Upper lobe of left lung (tissue), 4 donors: Measurements from ENCODE around the gene ZNF735.

Experiments used
- EP300 ChIP-seq, 4 donors: sonication (generic); formaldehyde crosslinking; IDR thresholded peaks; one replicate each; pipeline ENCODE4 v1.5.1; 2017; ENCODE audit warnings: antibody characterized with exemption in 4 of 4, control low read depth in 2 of 4
- POLR2AphosphoS5 ChIP-seq, 2 donors: sonication (generic); formaldehyde crosslinking; IDR thresholded peaks; one replicate each; pipeline ENCODE4 v1.5.1; 2017; ENCODE audit warnings: antibody characterized with exemption in 2 of 2
- TF ChIP-seq, protein P1 (sequence below), 6 experiments: fragments of 450-650 bp in 4 of 6; fragments of 200-600 bp in 2 of 6; sonication (generic) in 2 of 6; IDR thresholded peaks; one replicate each; pipeline ENCODE4 v1.5.1; 2016 to 2019; ENCODE audit warnings: antibody characterized with exemption in 6 of 6

DNA sequence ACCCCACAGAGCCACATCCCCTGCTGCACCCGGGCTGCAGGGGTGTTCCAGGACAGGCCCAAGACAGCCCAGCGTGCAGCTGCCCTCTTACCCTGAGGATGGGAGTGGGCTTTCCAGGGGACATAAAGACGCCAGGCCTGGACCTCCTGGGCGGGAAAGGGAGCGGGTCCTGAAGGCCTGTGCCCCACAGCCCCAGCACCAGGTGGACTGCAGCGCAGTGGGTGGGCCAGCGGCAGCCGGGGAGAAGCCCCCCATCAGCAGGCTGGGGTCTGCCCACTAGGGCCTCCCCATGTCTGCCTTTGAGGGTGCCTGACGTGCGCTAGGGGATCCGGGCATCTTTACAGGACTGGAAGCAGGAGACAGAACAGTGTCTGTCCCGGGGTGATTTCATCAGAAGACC lies 22.6 kb upstream of the ZNF735 start:
- TF ChIP-seq, protein P1, sequence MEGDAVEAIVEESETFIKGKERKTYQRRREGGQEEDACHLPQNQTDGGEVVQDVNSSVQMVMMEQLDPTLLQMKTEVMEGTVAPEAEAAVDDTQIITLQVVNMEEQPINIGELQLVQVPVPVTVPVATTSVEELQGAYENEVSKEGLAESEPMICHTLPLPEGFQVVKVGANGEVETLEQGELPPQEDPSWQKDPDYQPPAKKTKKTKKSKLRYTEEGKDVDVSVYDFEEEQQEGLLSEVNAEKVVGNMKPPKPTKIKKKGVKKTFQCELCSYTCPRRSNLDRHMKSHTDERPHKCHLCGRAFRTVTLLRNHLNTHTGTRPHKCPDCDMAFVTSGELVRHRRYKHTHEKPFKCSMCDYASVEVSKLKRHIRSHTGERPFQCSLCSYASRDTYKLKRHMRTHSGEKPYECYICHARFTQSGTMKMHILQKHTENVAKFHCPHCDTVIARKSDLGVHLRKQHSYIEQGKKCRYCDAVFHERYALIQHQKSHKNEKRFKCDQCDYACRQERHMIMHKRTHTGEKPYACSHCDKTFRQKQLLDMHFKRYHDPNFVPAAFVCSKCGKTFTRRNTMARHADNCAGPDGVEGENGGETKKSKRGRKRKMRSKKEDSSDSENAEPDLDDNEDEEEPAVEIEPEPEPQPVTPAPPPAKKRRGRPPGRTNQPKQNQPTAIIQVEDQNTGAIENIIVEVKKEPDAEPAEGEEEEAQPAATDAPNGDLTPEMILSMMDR (IDR thresholded peaks at IDR 0.05), result no peak
- TF ChIP-seq EP300 (IDR thresholded peaks at IDR 0.05) (no peak), POLR2AphosphoS5 (IDR thresholded peaks at IDR 0.05) (no peak)
